ENCODE measurements around the gene NPPA.

Gene NPPA

DNA sequence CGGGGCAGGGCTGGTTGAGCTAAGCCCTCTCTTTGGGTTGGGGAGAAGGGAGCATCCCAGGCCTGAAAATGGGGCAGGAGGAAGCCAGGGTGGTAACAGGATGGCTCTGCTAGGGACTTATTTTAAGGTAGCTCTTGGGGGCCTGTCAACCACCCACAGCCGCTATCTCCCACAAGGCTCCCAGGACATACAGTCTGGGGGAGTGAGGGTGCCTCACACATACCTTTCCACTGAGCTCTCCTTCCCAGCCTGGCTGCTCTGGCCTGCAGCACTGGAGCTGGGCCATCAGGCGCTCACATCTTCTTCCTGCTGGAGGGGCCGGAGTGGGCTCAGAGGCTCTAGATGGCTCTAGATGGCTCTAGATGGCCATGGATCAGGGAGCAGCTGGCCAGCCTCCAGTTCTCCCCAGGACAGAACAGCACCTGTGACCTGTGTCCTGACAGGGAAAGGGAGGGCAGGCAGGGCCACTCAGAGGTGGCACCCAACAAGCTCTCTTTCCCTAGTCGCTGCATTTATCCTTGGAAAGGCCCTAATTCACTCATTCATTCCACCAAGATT lies 22.1 kb upstream of the NPPA start:
- H3K27ac ChIP-seq: no peak overlapping the region
- no peaks in the 10 kb centered on the region for H3K9me3 ChIP-seq (ENCODE audit: severe bottlenecking)
- TF ChIP-seq, protein P1, sequence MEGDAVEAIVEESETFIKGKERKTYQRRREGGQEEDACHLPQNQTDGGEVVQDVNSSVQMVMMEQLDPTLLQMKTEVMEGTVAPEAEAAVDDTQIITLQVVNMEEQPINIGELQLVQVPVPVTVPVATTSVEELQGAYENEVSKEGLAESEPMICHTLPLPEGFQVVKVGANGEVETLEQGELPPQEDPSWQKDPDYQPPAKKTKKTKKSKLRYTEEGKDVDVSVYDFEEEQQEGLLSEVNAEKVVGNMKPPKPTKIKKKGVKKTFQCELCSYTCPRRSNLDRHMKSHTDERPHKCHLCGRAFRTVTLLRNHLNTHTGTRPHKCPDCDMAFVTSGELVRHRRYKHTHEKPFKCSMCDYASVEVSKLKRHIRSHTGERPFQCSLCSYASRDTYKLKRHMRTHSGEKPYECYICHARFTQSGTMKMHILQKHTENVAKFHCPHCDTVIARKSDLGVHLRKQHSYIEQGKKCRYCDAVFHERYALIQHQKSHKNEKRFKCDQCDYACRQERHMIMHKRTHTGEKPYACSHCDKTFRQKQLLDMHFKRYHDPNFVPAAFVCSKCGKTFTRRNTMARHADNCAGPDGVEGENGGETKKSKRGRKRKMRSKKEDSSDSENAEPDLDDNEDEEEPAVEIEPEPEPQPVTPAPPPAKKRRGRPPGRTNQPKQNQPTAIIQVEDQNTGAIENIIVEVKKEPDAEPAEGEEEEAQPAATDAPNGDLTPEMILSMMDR (IDR thresholded peaks at IDR 0.05; ENCODE audit: low read depth, low read length): no peak
- no peaks in the 10 kb centered on the region for H3K27me3 ChIP-seq (ENCODE audit: insufficient read depth, low read depth, severe bottlenecking)
- no peak overlapping the region for H3K4me3 ChIP-seq (ENCODE audit: low read depth, low read length)
- no peak for DNase-seq
- no peaks in the 10 kb centered on the region for H3K36me3 ChIP-seq

DNA sequence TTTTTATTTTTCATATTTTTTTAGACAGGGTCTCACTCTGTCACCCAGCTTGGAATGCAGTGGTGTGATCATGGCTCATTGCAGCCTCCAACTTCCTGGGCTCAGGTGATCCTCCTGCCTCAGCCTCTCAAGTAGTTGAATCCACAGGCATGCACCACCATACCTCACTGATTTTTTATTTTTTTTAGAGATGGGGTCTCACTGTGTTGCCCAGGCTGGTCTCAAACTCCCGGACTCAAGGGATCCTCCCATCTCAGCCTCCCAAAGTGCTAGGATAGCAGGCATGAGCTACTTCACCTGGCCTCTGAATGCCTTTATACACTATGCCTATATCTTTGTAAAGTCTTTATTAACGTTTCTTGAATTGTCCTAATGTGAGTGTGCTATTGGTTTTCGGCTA lies 21.5 kb upstream of the NPPA start:
- no peak overlapping the region for H3K27ac ChIP-seq
- no peaks in the 10 kb centered on the region for H3K36me3 ChIP-seq
- no peak overlapping the region for H3K4me3 ChIP-seq (ENCODE audit: low read depth, low read length)
- no peak for DNase-seq
- no peaks in the 10 kb centered on the region for H3K9me3 ChIP-seq (ENCODE audit: severe bottlenecking)
- TF ChIP-seq, protein P1 (IDR thresholded peaks at IDR 0.05; ENCODE audit: low read depth, low read length): no peak
- H3K27me3 ChIP-seq (ENCODE audit: insufficient read depth, low read depth, severe bottlenecking): no peaks in the 10 kb centered on the region

DNA sequence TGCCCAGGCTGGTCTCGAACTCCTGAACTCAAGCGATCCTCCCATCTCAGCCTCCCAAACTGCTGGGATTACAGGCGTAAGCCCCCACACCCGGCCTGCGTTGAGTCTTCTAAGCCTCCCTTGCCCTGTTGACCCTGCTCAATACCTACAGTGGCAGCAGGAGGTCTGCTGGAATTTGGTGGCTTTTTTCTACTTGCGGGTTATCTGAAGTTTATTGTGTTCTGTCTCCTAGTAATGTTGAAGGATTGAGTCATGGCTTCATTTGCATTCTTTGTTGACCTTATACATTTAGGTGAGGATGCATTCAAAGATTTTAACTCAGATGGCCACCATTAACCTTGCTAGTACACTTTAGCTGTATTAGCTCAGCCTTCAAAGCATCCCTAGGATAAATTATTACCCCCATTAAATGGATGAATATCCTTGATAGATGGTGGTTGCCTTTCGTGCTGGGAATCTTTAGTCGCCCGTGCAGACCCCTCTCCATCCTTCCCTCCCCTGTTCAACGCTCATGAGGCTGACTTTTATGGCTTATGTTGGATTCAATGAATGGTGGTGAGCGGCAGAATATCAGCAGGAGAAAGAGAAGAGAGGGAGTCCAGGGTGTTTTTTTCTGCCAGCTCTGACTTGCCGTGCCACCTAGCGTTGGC lies 20.9 kb upstream of the NPPA start:
- TF ChIP-seq, protein P1 (IDR thresholded peaks at IDR 0.05; ENCODE audit: low read depth, low read length): no peak
- Histone ChIP-seq H3K27ac (no peak overlapping the region), H3K27me3 (ENCODE audit: insufficient read depth, low read depth, severe bottlenecking) (no peaks in the 10 kb centered on the region), H3K4me3 (ENCODE audit: low read depth, low read length) (no peak overlapping the region), H3K36me3 (no peaks in the 10 kb centered on the region), H3K9me3 (ENCODE audit: severe bottlenecking) (no peaks in the 10 kb centered on the region)
- DNase-seq: no peak

DNA sequence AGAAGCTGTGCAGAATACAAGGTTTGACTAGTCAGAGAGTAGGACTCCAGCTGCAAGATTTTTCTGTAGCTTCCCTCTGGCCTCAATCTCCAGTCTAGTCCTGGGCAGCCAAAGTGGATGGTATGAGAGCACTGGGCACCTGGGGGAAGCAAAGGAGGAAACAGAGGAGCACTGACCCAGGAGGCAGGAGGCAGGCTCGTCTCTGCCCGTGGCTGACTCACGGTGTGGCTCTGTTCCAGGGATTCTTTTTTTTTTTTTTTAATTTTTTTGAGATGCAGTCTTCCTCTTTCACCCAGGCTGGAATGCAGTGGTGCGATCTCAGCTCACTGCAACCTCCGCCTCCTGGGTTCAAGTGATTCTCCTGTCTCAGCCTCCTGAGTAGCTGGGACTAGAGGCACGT lies 15.3 kb upstream of the NPPA start:
- no peak for DNase-seq
- H3K4me3 ChIP-seq (ENCODE audit: low read depth, low read length): no peak overlapping the region
- no peaks in the 10 kb centered on the region for H3K27me3 ChIP-seq (ENCODE audit: insufficient read depth, low read depth, severe bottlenecking)
- no peaks in the 10 kb centered on the region for H3K36me3 ChIP-seq
- H3K27ac ChIP-seq: no peak overlapping the region
- TF ChIP-seq, protein P1 (IDR thresholded peaks at IDR 0.05; ENCODE audit: low read depth, low read length): no peak
- H3K9me3 ChIP-seq (ENCODE audit: severe bottlenecking): no peaks in the 10 kb centered on the region

DNA sequence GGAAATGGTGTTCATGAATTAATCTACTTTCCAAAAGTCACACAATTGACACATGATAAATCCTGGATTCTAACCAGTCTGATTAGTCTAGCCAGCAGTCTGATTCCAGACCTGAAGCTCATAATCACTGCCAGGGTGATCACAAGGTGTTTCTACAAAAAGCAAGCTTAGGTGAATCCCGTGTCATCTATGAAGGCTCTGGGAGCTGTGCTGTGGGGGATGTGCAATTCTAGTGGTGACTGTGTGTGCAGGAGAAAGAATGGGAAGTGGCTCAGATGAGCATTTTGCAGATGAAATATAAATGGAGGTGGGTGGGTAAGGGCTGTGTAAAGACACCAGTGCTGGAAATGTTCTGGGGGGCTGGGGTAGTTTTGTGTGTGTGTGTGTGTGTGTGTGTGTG lies 13.0 kb upstream of the NPPA start:
- H3K4me3 ChIP-seq (ENCODE audit: low read depth, low read length): no peak overlapping the region
- peak overlapping the region; percentile 72 for H3K27ac ChIP-seq
- no peaks in the 10 kb centered on the region for H3K27me3 ChIP-seq (ENCODE audit: insufficient read depth, low read depth, severe bottlenecking)
- no peaks in the 10 kb centered on the region for H3K9me3 ChIP-seq (ENCODE audit: severe bottlenecking)
- TF ChIP-seq, protein P1 (IDR thresholded peaks at IDR 0.05; ENCODE audit: low read depth, low read length): no peak
- peak; percentile 65 for DNase-seq
- no peaks in the 10 kb centered on the region for H3K36me3 ChIP-seq

DNA sequence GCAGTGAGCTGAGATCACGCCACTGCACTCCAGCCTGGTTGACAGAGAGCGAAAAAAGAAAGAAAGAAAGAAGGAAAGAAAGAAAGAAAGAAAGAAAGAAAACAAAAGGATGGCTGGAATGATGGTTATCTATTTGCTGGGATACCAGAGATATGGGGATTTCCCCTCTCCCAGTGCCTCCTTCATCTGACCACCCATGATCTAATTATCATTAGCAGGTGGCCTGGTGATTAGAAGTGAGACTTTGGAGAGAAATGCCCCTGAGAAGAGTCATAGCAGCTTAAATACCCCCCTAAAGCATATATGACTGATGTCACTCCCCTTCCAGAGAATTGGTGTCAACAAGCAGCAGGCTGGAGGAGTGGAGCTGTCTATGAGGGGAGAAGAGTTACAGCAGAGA lies 12.5 kb upstream of the NPPA start:
- DNase-seq: no peak
- TF ChIP-seq, protein P1 (IDR thresholded peaks at IDR 0.05; ENCODE audit: low read depth, low read length): no peak
- H3K27me3 ChIP-seq (ENCODE audit: insufficient read depth, low read depth, severe bottlenecking): no peaks in the 10 kb centered on the region
- H3K9me3 ChIP-seq (ENCODE audit: severe bottlenecking): no peaks in the 10 kb centered on the region
- H3K4me3 ChIP-seq (ENCODE audit: low read depth, low read length): no peak overlapping the region
- peak overlapping the region; percentile 72 for H3K27ac ChIP-seq
- H3K36me3 ChIP-seq: no peaks in the 10 kb centered on the region

Data from WERI-Rb-1 (cell line).